Astrocyte (in vitro differentiated cells and primary cell): Measurements from ENCODE around the gene ZNF490. TPM values are rescaled to one million over a fixed set of nuclear protein-coding genes. Genes with fewer than 3 reads are reported as not detected.
A peak's percentile ranks its signal among the peaks of the same experiment; 100 is the strongest.

ENCODE experiments used
- DNase-seq: peaks from one replicate; pipeline ENCODE4 v3.0.0-alpha.2; 2010; ENCODE audit warnings: low read depth
- FAIRE-seq: peaks from 2 replicates; lab custom pipeline; 2011; peaks lifted over from hg19 to GRCh38; lab: Jason Lieb, UNC
- H2AFZ ChIP-seq: 2 replicates; pipeline ENCODE4 v1.6.0; 2012; ENCODE audit warnings: low read depth, low read length, inconsistent platforms
- H3K27ac ChIP-seq: 2 replicates; pipeline ENCODE4 v1.5.1; 2011; ENCODE audit warnings: low read depth, low read length, inconsistent platforms
- H3K27me3 ChIP-seq: 2 replicates; pipeline ENCODE4 v1.6.0; 2011; ENCODE audit warnings: low read length, inconsistent platforms; ENCODE audit not compliant: insufficient read depth
- H3K36me3 ChIP-seq: 2 replicates; pipeline ENCODE4 v1.5.1; 2011; ENCODE audit warnings: low read length, inconsistent platforms; ENCODE audit not compliant: insufficient read depth
- H3K4me1 ChIP-seq: 2 replicates; pipeline ENCODE4 v1.5.1; 2011; ENCODE audit warnings: low read length, inconsistent platforms; ENCODE audit not compliant: insufficient read depth
- H3K4me2 ChIP-seq: 2 replicates; pipeline ENCODE4 v1.6.0; 2012; ENCODE audit warnings: low read length, inconsistent platforms
- H3K4me3 ChIP-seq: 2 replicates; pipeline ENCODE4 v1.5.1; 2011; ENCODE audit warnings: low read depth, mild to moderate bottlenecking, low read length, inconsistent platforms; ENCODE audit not compliant: insufficient read depth
- H3K79me2 ChIP-seq: 2 replicates; pipeline ENCODE4 v1.6.0; 2012; ENCODE audit warnings: mild to moderate bottlenecking, low read length, inconsistent platforms; ENCODE audit not compliant: insufficient read depth
- H3K9ac ChIP-seq: 2 replicates; pipeline ENCODE4 v1.6.0; 2012; ENCODE audit warnings: mild to moderate bottlenecking, low read length, inconsistent platforms
- H3K9me3 ChIP-seq: 2 replicates; pipeline ENCODE4 v1.5.1; 2012; ENCODE audit warnings: low read depth, mild to moderate bottlenecking, low read length, inconsistent platforms; ENCODE audit not compliant: insufficient read depth
- H4K20me1 ChIP-seq: 2 replicates; pipeline ENCODE4 v1.6.0; 2012; ENCODE audit warnings: low read length, inconsistent platforms; ENCODE audit not compliant: insufficient read depth
- H3K27ac Mint-ChIP-seq: one replicate; pipeline ENCODE4 v1.8.0; 2021; ENCODE audit warnings: mild to moderate bottlenecking, mixed read lengths; ENCODE audit not compliant: unreplicated experiment
- H3K27me3 Mint-ChIP-seq: one replicate; pipeline ENCODE4 v1.8.0; 2021; ENCODE audit warnings: low read depth, mixed read lengths; ENCODE audit not compliant: unreplicated experiment
- H3K36me3 Mint-ChIP-seq: one replicate; pipeline ENCODE4 v1.8.0; 2021; ENCODE audit warnings: low read depth, mixed read lengths; ENCODE audit not compliant: unreplicated experiment
- H3K4me1 Mint-ChIP-seq: one replicate; pipeline ENCODE4 v1.8.0; 2021; ENCODE audit warnings: low read depth, mixed read lengths; ENCODE audit not compliant: unreplicated experiment
- H3K4me3 Mint-ChIP-seq: one replicate; pipeline ENCODE4 v1.8.0; 2021; ENCODE audit warnings: mild to moderate bottlenecking, moderate library complexity, mixed read lengths; ENCODE audit not compliant: unreplicated experiment
- H3K9me3 Mint-ChIP-seq: one replicate; pipeline ENCODE4 v1.8.0; 2021; ENCODE audit warnings: mild to moderate bottlenecking, mixed read lengths; ENCODE audit not compliant: unreplicated experiment
- CTCF ChIP-seq: IDR thresholded peaks from 2 replicates; pipeline ENCODE4 v1.5.1; 2011; ENCODE audit warnings: low read depth, mild to moderate bottlenecking, inconsistent platforms, low read length, moderate library complexity; ENCODE audit not compliant: insufficient read depth
- EZH2 ChIP-seq: IDR thresholded peaks from 2 replicates; pipeline ENCODE4 v1.6.1; 2012; ENCODE audit warnings: mild to moderate bottlenecking, low read length, inconsistent platforms; ENCODE audit not compliant: insufficient read depth
- total RNA-seq: library from RNA; stranded (reverse); gene quantifications from 2 replicates; pipeline ENCODE4 v1.2.1, GENCODE V29; 2021

ZNF490 gene
- total RNA-seq, 1 donor from 2014 or later, result 12.5 TPM

- peaks cover 5% of the 10 kb centered on the region for H3K4me1 ChIP-seq
- H3K27me3 Mint-ChIP-seq, result no peaks in the 10 kb centered on the region
These were observed 26.0 kb upstream of the ZNF490 start for GRCh38 chr19:12636631-12637030.

GRCh38 chr19:12629215-12629614, 18.6 kb upstream of the ZNF490 start:
- Histone ChIP-seq H3K36me3 (peaks cover 36% of the 10 kb centered on the region), H3K4me1 (no peaks in the 10 kb centered on the region), H3K9ac (no peak overlapping the region), H3K27me3 (no peaks in the 10 kb centered on the region), H3K9me3 (peaks cover 49% of the 10 kb centered on the region), H3K27ac (no peak overlapping the region), H4K20me1 (no peaks in the 10 kb centered on the region), H3K4me3 (no peak overlapping the region), H2AFZ (no peak overlapping the region), H3K4me2 (no peak overlapping the region), H3K79me2 (no peaks in the 10 kb centered on the region)
- no peaks in the 10 kb centered on the region for H3K27me3 Mint-ChIP-seq
- no peak overlapping the region for H3K27ac Mint-ChIP-seq
- TF ChIP-seq CTCF (no peak), EZH2 (no peak)
- H3K4me3 Mint-ChIP-seq, result no peak overlapping the region
- DNase-seq (no peak), FAIRE-seq (no peak)
- H3K9me3 Mint-ChIP-seq, result peaks cover 64% of the 10 kb centered on the region
- no peaks in the 10 kb centered on the region for H3K4me1 Mint-ChIP-seq
- H3K36me3 Mint-ChIP-seq, result peaks cover 69% of the 10 kb centered on the region

More at GRCh38 chr19:12636631-12637030, 26.0 kb upstream of the ZNF490 start:
- Histone ChIP-seq H3K27ac (no peak overlapping the region), H2AFZ (no peak overlapping the region), H3K36me3 (no peaks in the 10 kb centered on the region), H3K27me3 (no peaks in the 10 kb centered on the region), H3K4me2 (no peak overlapping the region), H3K9me3 (peaks cover 7% of the 10 kb centered on the region), H3K9ac (no peak overlapping the region), H3K79me2 (no peaks in the 10 kb centered on the region), H3K4me3 (no peak overlapping the region), H4K20me1 (no peaks in the 10 kb centered on the region)
- H3K9me3 Mint-ChIP-seq, result peaks cover 8% of the 10 kb centered on the region
- DNase-seq, result no peak
- no peaks in the 10 kb centered on the region for H3K4me1 Mint-ChIP-seq
- TF ChIP-seq EZH2 (no peak), CTCF (no peak)
- no peak overlapping the region for H3K27ac Mint-ChIP-seq
- no peak for FAIRE-seq
- peaks cover 20% of the 10 kb centered on the region for H3K36me3 Mint-ChIP-seq
- H3K4me3 Mint-ChIP-seq, result no peak overlapping the region

- no peak overlapping the region for H3K27ac Mint-ChIP-seq
- Histone ChIP-seq H3K27me3 (no peaks in the 10 kb centered on the region), H3K4me3 (no peak overlapping the region), H3K36me3 (peaks cover 40% of the 10 kb centered on the region), H3K79me2 (peaks cover 4% of the 10 kb centered on the region), H3K9me3 (peaks cover 50% of the 10 kb centered on the region), H2AFZ (no peak overlapping the region), H4K20me1 (no peaks in the 10 kb centered on the region), H3K4me1 (no peaks in the 10 kb centered on the region), H3K4me2 (no peak overlapping the region), H3K27ac (no peak overlapping the region), H3K9ac (no peak overlapping the region)
- H3K4me3 Mint-ChIP-seq, result no peak overlapping the region
- FAIRE-seq (no peak), DNase-seq (peak; percentile 44)
- H3K4me1 Mint-ChIP-seq, result no peaks in the 10 kb centered on the region
- no peaks in the 10 kb centered on the region for H3K27me3 Mint-ChIP-seq
- H3K36me3 Mint-ChIP-seq, result peaks cover 68% of the 10 kb centered on the region
- no peak for TF ChIP-seq EZH2
- TF ChIP-seq CTCF, result no peak
- H3K9me3 Mint-ChIP-seq, result peaks cover 63% of the 10 kb centered on the region
These were observed 17.7 kb upstream of the ZNF490 start for GRCh38 chr19:12628040-12629022.
